ENCODE measurements around the gene GALNT7. TPM values are rescaled to one million over a fixed set of nuclear protein-coding genes. Genes with fewer than 3 reads are reported as not detected.

GALNT7 gene
- total and polyA plus RNA-seq, 4 donors = 0.65 to 13.0 (median 2.1) TPM

- 22% methylated on average over 21 of the region's 21 CpGs for WGBS
- peaks cover 0 to 5% (median 3%) of the 10 kb centered on the region in 4 donors for H3K36me3 ChIP-seq (ENCODE audit: control insufficient read depth in 4 of 4, insufficient read depth in 3 of 4, low read depth in 1 of 4, low read length in 3 of 4)
- no peaks in the 10 kb centered on the region for H3K27me3 ChIP-seq (ENCODE audit: control insufficient read depth in 4 of 4, insufficient read depth in 4 of 4, low read length in 3 of 4)
- H3K9me3 ChIP-seq (ENCODE audit: control insufficient read depth in 4 of 4, low read length in 3 of 4) = no peaks in the 10 kb centered on the region
- DNase-seq (ENCODE audit: low spot score) = no peak
- TF ChIP-seq HNF4G (IDR thresholded peaks at IDR 0.05) (no peak), RXRA (IDR thresholded peaks at IDR 0.05) (no peak), RAD21 (IDR thresholded peaks at IDR 0.05) (no peak), SP1 (IDR thresholded peaks at IDR 0.05) (no peak), NR2F2 (IDR thresholded peaks at IDR 0.05) (no peak), CTCF (IDR thresholded peaks at IDR 0.05; ENCODE audit: low read depth, low read length, missing input control) (no peak), MAX (IDR thresholded peaks at IDR 0.05) (no peak), YY1 (IDR thresholded peaks at IDR 0.05) (no peak)
- peak overlapping the region; percentile 52 to 75 for H3K9ac ChIP-seq (ENCODE audit: low read depth in 1 of 2, low read length in 2 of 2)
- H3K4me3 ChIP-seq (ENCODE audit: low read depth in 1 of 3, low read length in 3 of 3) = peak overlapping the region; percentile 72 to 88 (median 78)
- H3K4me1 ChIP-seq (ENCODE audit: control insufficient read depth in 4 of 4, insufficient read depth in 4 of 4, low read length in 3 of 4) = peaks cover 0 to 17% (median 9%) of the 10 kb centered on the region in 4 donors
- peak overlapping the region; percentile 100 for H3K27ac ChIP-seq (ENCODE audit: low read depth in 1 of 2, low read length in 2 of 2)
Measured at GRCh38 chr4:173332963-173333657, 164.5 kb downstream of the GALNT7 start.

- peak overlapping the region; percentile 100 for H3K27ac ChIP-seq (ENCODE audit: low read depth in 1 of 2, low read length in 2 of 2)
- under 1% methylated on average over 53 of the region's 53 CpGs for WGBS
Measured at GRCh38 chr4:173333658-173334084, 165.1 kb downstream of the GALNT7 start.

More at GRCh38 chr4:173333658-173334084, 165.1 kb downstream of the GALNT7 start:
- Histone ChIP-seq H3K27me3 (ENCODE audit: control insufficient read depth in 4 of 4, insufficient read depth in 4 of 4, low read length in 3 of 4) (no peaks in the 10 kb centered on the region), H3K4me1 (ENCODE audit: control insufficient read depth in 4 of 4, insufficient read depth in 4 of 4, low read length in 3 of 4) (peaks cover 0 to 17% (median 9%) of the 10 kb centered on the region in 4 donors), H3K36me3 (ENCODE audit: control insufficient read depth in 4 of 4, insufficient read depth in 3 of 4, low read depth in 1 of 4, low read length in 3 of 4) (peaks cover 0 to 5% (median 3%) of the 10 kb centered on the region in 4 donors), H3K9ac (ENCODE audit: low read depth in 1 of 2, low read length in 2 of 2) (peak overlapping the region; percentile 87 to 99), H3K9me3 (ENCODE audit: control insufficient read depth in 4 of 4, low read length in 3 of 4) (no peaks in the 10 kb centered on the region), H3K4me3 (ENCODE audit: low read depth in 1 of 3, low read length in 3 of 3) (peak overlapping the region; percentile 78 to 88 (median 88))
- DNase-seq (ENCODE audit: low spot score) = peak; percentile 74
- TF ChIP-seq GABPA (IDR thresholded peaks at IDR 0.05 in 1 of 2, conservative IDR thresholded peaks at IDR 0.05 in 1 of 2) (no peak), EGR1 (IDR thresholded peaks at IDR 0.05; ENCODE audit: low read depth in 2 of 2) (no peak), MAX (IDR thresholded peaks at IDR 0.05) (no peak), ZBTB33 (IDR thresholded peaks at IDR 0.05) (no peak), HNF4A (conservative IDR thresholded peaks at IDR 0.05) (no peak), HNF4G (IDR thresholded peaks at IDR 0.05) (no peak)
